HG03095 (cell line): ENCODE results near the gene KRT32.

ENCODE experiments used
- ATAC-seq: cut with Tn5 transposase; IDR thresholded peaks from one replicate; pipeline ENCODE4 v1.9.1; 2021; ENCODE audit warnings: moderate library complexity; ENCODE audit not compliant: unreplicated experiment

Gene KRT32

DNA sequence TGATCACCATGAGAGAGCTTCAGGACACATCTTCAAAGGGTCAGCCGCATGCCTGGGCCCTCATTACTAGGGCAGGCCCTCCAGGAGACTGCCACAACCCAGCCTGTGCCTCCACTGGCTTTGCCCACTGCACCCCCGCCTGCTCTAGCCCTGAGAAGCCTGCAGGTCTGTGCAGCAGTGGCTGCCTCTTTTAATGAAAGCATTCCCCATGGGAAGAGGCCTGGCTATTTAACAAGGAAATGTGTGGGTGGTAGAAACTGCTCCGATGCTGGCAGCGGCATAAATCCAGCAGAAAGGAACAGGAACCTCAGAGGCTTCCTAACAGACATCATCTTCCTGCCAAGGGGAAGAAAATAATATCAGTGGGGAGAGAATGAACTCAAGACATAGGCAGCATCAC lies 375 bp upstream of the KRT32 start:
- no peak for ATAC-seq

DNA sequence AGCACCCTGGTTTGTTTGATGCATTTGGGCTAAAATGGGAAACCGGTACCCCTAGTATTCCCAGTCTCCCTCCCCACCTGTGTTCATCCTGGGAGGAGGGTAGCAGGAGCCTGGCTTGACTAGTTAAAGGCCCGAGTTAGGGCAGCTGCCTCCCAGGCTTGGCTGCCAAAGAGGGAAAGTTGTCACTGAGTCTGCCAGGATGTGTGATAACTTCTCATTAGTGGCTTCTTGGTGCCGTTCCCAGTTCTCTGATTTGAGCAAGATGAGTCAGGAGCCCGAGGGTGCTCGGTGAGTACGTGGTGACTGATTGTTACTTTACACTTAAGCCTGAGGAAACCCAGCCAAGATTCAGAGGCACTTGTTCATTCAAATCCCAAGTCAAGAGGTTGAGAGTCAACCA lies 2.5 kb downstream of the KRT32 start:
- ATAC-seq = no peak

- ATAC-seq = no peak
Measured at GRCh38 chr17:41464173-41464572, 3.0 kb downstream of the KRT32 start.

DNA sequence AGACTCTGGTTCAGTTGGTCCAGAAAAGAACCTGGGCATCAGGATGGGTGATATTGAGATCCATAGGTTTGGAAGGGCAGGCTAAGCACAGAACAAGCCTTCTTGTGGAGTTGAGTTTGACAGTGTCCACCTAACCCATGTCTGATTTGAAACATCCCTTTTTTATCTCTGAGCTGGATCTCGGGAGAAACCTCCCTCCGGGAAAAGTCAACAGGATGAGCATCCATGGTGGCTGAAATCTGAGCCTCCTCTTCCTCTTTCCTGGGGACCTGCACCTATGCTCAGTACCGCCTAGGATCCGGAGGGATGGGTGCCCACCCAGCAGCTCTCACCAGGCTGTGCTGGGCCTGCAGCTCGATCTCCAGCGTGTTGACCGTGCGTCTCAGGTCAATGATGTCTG lies 3.4 kb downstream of the KRT32 start:
- no peak for ATAC-seq

DNA sequence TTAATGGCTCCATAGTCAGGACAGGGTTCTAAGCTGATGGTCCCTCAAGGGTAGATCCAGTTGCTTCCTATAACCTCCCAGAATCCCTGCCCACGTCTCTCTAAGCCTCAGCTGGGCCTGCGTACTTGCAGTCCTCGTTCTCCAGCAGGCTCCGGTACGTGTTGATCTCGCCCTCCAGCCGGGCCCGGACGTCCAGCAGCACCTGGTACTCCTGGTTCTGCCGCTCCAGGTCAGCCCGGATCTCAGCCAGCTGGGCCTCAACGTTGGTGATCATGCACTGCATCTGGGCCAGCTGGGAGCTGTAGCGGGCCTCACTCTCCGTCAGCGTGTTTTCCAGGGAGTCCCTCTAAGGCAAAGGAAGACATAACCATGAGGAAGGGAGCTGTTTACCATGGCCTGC lies 4.5 kb downstream of the KRT32 start:
- no peak for ATAC-seq

DNA sequence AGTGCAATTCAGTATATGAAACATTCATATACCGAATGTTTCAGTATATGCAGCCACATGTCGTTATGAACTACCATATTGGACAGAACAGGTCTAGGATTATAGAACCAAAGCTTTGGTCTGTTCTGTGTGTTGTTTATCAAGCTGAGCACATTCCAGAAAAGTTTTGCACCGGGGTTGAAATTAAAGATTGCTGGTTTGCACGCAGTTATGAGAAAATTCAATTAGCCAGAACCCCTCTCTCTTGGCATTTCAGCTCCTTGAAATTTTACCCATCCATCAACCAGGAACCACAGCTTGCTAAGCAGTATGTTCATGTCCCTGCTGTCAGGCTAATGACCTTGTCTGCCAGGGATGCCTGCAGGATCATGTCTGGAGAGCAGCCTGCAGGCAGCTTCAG lies 9.5 kb downstream of the KRT32 start:
- no peak for ATAC-seq

GRCh38 chr17:41456204-41456603 lies 11.0 kb downstream of the KRT32 start:
- ATAC-seq = no peak

- no peak for ATAC-seq
Measured at GRCh38 chr17:41455236-41455635, 11.9 kb downstream of the KRT32 start.

DNA sequence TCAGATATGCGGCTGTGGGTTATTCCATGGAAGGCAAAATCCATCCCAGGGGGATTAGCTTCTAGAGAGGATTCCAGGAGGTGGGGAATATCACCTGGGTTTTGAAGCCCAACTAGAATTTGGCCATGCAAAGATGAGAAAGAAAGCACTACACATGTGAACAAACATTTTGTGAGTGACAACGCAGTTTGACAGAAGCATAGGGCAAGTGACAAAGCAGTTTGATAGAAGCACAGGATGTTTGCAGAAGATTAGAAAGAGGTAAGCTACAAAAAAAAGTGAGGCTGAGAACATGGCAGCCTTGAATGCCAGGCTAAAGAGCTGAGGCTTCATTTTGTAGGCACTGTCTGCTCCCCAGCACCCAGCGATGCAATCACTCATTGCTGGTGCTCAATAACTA lies 14.1 kb downstream of the KRT32 start:
- no peak for ATAC-seq

- ATAC-seq = no peak
Measured at GRCh38 chr17:41452281-41452680, 14.9 kb downstream of the KRT32 start.

DNA sequence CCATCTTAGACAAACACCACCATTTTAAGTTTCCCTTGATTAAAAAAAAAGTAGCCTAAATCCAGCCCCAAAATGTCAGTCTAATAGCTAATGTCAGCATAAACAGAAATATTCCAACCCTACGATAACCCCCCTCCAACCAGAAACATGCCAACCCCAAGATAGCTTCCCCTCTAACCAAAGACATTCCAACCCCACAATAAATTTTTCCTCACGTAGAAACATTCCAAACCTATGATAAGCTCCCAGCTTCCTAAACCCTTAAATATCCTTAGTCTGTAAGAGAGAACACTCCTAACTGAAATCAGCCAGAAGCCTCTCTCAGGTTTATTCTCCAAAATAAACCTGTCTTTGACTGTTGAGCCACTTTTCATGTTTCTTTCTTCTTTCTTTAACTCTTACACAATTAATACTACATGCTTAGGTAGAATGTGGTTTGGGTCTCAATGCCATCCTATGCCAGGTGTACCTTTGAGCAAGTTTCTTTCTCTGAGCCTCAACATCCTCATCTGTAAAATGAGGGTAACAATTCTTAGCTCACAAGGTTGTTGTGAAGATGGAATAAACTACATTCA lies 15.9 kb downstream of the KRT32 start:
- no peak for ATAC-seq

- ATAC-seq = no peak
Measured at GRCh38 chr17:41449008-41449407, 18.2 kb downstream of the KRT32 start.

- ATAC-seq = no peak
Measured at GRCh38 chr17:41448506-41448905, 18.7 kb downstream of the KRT32 start.

DNA sequence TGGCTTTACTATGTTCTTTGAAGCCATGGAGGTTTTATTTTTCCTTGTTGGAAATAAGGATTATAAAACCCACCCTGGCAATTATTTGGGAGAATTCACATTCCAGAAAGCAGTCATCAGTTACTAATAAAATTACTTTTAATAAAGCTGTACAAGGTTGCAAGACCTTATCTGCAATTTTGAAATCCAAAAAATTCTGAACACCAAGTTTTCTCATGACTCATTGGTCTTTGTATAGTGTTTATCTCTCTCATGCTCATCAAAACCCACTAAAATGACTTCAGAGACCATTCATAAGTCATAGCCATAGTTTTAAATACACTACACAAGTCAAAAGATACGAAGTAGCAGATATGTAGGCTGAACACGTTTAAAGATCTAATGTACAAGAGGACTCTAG lies 20.4 kb downstream of the KRT32 start:
- ATAC-seq = no peak

DNA sequence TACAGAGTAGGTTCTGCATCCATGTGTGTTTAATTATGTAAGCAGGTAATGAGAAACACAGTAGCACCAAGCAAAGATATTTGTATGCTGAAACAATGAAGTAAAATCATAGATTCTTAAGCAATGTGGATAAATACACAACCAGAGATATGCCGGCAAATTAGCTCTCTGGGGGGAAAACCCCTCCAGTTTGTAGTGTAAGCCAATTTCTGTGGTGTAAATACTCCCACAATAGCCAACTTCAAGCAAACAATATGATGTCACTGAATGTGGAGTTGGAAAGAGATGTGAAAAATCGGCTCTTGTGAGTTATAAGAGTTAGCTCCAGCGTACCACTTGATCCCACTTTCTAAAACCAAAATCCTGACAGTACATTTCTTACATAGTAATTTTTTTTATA lies 22.5 kb downstream of the KRT32 start:
- no peak for ATAC-seq

DNA sequence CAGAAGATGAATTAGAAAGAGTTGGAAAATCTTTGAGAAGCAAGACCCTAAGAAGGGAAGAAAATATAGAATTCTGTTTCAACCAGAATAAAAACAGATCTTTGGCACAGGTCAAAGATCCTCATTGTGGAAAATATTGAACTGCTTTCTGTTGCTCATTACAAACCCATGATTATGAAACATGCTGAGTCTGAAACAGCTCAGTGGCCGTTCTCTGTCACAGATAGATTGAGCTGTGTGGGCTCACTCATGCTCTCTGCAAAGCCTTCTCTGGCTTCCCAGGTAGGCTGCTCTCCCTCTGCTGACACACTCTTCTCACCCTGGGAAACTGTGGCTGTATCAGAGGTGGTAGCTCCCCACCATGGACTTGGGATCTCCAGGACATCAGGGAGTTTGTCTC lies 23.0 kb downstream of the KRT32 start:
- ATAC-seq = no peak

GRCh38 chr17:41442739-41443138 lies 24.4 kb downstream of the KRT32 start:
- no peak for ATAC-seq

- no peak for ATAC-seq
Measured at GRCh38 chr17:41440531-41441033, 26.6 kb downstream of the KRT32 start, which contains the start of gene KRT38. TSS of gene KRT38 (minus strand) at chr17:41440983. CDS start at chr17:41440921, 62 bp downstream.

GRCh38 chr17:41439375-41439774 lies 27.8 kb downstream of the KRT32 start:
- no peak for ATAC-seq

- ATAC-seq = no peak
Measured at GRCh38 chr17:41437769-41438168, 29.4 kb downstream of the KRT32 start.

DNA sequence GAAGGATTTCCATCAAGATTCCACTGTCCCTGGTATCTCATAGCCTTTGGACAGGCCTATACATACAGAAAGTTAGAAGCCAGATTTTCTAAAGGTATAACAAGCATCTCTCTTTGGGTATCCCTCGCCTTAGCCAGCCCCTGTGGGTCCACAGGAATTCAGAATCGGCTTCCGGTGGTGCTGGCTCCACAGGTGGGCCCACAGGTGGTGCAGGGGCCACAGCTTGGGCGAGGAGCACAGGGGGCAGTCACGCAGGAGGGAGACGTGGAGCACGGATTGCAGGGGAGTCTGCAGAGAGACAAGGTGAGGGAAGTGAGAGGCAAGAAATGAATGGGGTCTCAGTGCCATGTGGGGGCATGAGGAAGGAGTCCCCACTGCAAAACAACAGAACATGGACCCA lies 29.9 kb downstream of the KRT32 start:
- ATAC-seq = no peak

- no peak for ATAC-seq
Measured at GRCh38 chr17:41434415-41434814, 32.8 kb downstream of the KRT32 start.

DNA sequence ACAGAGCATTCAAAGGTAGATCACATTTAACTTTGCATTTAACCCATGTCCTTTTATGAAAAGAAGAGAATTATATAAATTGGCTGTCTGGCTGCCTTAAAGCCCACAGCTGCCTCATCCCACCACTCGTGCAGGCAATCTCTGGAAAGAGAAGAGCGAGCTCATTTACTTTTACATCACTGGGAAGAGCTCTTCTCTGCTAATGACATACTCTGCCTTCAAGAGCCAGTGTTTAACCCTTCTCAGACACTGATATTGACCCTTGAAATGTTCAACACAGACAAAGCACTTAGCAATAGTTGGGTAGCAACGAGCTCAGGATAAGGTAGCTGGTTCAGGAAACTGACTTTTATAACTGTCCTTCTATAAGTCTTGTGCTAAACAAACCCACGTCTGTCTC lies 33.2 kb downstream of the KRT32 start:
- ATAC-seq = no peak
